ENCODE measurements around the gene ARVCF.

- TF ChIP-seq POLR2AphosphoS5 (IDR thresholded peaks at IDR 0.05) (no peak), CTCF (IDR thresholded peaks at IDR 0.05) (no peak)
Measured at GRCh38 chr22:19961201-19961580, 55.4 kb downstream of the ARVCF start.
